GM18907 (cell line): ENCODE results near the gene CYFIP2.

Experiments
- ATAC-seq: cut with Tn5 transposase; IDR thresholded peaks from one replicate; pipeline ENCODE4 v1.9.1; 2021; ENCODE audit warnings: mild to moderate bottlenecking, moderate library complexity; ENCODE audit not compliant: unreplicated experiment

CYFIP2 gene

DNA sequence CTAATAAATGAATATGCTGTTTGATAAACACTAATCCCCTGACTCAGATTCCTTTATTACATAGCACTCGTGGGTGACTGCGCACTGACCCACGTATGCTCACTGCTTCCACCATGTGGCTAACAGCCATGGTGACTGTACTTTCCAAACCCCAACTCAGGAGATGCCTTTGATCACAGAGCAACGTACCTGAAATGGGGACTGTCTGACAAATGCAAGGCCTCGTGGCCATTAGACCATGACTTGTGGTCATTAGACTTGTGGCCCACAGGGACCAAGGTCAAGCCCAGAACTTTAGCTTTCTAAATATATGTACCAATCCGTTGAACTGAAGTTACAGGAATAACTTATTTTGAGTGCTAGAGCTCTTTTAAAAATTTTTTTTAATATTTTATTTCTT lies 46.6 kb downstream of the CYFIP2 start:
- peak; percentile 80 for ATAC-seq

- no peak for ATAC-seq
Observed at GRCh38 chr5:157322581-157322980, 56.7 kb downstream of the CYFIP2 start.

DNA sequence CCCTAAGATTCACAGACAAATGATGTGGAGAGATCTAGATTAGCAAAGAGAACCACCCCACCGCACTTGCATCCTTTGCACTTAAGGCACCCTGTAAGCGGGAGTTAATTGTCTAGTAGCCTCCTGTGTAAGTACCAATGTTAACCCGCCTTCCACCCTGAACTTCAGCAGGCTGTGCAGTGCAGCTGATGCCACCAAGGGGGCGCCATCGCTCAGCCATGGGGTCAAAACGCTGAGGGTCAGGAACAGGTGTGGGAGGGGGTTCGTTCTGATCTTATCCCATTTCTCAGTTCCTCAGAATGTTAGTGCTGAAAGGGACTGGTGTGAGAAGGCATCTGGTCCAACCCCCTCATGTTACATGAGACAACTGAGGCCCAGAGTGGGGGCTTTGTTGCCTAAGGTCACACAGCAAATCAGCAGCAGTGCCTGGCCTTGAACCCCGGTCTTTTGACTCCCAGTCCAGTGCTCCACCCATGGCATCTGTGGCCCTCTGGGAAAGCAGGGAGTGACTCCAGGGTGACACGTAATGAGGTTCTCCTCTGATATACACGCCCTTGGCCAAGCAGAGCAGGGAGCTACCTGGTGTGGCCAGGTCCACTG lies 57.3 kb downstream of the CYFIP2 start:
- no peak for ATAC-seq

- ATAC-seq, result no peak
Observed at GRCh38 chr5:157324237-157324636, 58.3 kb downstream of the CYFIP2 start.

- ATAC-seq, result no peak
Observed at GRCh38 chr5:157326440-157327005, 60.6 kb downstream of the CYFIP2 start.

GRCh38 chr5:157327771-157328170 lies 61.8 kb downstream of the CYFIP2 start:
- ATAC-seq, result no peak

GRCh38 chr5:157328277-157328912 lies 62.5 kb downstream of the CYFIP2 start:
- peak; percentile 95 for ATAC-seq

- no peak for ATAC-seq
Observed at GRCh38 chr5:157331807-157332206, 65.9 kb downstream of the CYFIP2 start.

DNA sequence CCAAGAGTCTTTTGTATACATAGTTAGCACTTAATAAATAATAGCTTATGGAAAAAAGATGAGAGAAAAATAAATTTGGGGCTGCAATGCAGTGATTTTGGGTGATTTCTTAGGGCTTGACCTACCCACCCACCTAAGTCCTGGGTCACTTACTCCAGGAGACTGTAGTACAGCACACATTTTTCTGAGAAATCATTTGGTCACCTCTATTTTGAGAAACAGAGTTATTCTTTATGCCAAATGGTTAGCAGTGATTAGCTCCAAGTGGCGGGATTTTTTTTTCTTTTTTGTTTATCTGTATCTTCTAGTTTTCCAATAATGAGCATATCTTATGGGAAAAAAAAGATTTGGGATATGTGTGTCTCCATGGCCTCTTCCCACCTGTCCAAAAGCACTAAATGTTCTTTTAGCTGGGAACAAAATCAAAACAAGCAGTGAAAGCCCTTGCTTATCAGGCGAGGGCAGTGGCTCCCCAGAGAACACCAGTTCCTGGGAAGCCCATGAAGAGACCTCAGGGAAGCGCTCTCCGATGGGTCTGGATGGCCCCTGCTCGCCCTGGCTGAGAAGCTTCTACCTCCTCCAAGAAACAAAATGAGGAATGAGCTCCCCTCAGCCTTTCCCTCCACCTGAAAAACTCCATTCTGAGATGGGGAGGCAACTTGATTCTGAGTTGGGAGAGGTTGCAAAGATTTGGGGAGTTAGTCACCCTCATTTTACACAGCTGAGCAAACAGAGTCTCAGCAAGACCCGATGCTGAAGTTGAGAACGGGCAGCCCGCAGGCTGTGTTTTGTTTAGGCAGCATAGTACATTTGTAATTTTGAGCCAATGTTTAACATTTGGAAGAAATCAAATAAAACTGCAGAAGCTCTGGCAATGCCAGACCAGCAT lies 69.9 kb downstream of the CYFIP2 start:
- ATAC-seq, result no peak

GRCh38 chr5:157336423-157336744 lies 70.5 kb downstream of the CYFIP2 start:
- ATAC-seq, result no peak

- ATAC-seq, result no peak
Observed at GRCh38 chr5:157339409-157339808, 73.5 kb downstream of the CYFIP2 start.

DNA sequence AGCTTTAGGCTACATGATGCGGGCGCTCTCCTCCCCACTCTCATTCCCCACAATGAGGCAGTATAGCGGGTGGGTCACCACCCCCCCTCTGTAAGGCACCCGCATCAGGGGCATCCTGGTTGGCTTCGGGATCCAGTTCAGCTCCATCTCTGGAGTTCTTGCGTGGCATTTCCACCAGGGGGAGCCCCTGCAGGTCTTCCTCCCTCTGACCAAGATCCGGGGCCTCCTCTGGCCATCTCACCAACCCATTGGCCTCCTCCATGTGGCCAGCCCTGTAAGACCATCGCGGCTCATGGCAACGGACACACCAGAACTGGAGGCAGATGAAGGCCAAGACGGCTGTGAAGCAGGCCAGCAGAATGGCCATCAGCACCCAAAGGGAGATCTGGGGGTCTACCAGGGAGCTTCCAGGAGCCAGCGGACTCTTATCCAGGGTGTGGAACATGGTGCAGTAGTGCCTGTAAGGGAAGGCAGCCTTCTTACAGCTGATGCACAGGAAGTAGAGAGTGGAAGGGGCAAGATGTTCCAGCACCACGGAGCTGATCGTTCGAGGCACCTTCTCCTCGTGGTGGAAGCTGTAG lies 77.0 kb downstream of the CYFIP2 start:
- ATAC-seq, result no peak

- no peak for ATAC-seq
Observed at GRCh38 chr5:157343842-157344790, 78.2 kb downstream of the CYFIP2 start.

GRCh38 chr5:157345067-157345466 lies 79.1 kb downstream of the CYFIP2 start:
- no peak for ATAC-seq

- ATAC-seq, result no peak
Observed at GRCh38 chr5:157345485-157345884, 79.6 kb downstream of the CYFIP2 start.

GRCh38 chr5:157347301-157348048 lies 81.6 kb downstream of the CYFIP2 start:
- no peak for ATAC-seq

DNA sequence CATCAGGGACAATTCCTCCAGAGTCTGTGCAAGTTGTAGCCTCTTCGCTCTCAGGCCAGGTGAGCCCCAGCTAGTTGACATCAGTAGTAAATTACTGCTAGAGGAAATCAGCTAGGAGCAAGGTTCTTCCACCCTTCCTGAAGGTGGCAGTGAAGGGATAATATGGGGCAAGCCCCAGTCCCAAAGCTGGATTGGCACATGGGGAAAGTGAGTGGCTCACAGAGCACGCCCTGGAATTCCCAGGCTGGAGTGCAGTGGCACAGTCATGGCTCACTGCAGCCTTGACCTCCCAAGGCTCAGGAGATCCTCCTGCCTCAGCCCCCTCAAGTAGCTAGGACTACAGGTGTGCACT lies 82.1 kb downstream of the CYFIP2 start:
- ATAC-seq, result no peak

GRCh38 chr5:157350939-157351801 lies 85.2 kb downstream of the CYFIP2 start:
- peak; percentile 74 for ATAC-seq

GRCh38 chr5:157351802-157352092 lies 85.8 kb downstream of the CYFIP2 start:
- ATAC-seq, result no peak
